Pancreas (tissue), 10 donors: ENCODE measurements around the gene POLA1. TPM values are rescaled to one million over a fixed set of nuclear protein-coding genes. Genes with fewer than 3 reads are reported as not detected.

ENCODE experiments used
- ATAC-seq, 4 donors: fragments of 200-7000 bp; cut with Tn5 transposase; one replicate each; pipeline versions ENCODE4 v1.8.0 to v1.9.1; 2020; ENCODE audit warnings: mild to moderate bottlenecking in 4 of 4, moderate library complexity in 4 of 4
- DNase-seq, 6 donors: peaks; one replicate each; pipeline ENCODE4 v3.0.0-alpha.2; 2020
- FAIRE-seq: peaks from 2 replicates; lab custom pipeline; 2012; peaks lifted over from hg19 to GRCh38; lab: Jason Lieb, UNC
- H3K27ac ChIP-seq, 4 donors: fragments of 200-600 bp; sonication (generic); 1 replicate in 3 of 4; 2 replicates in 1 of 4; pipeline versions ENCODE4 v1.5.0 to v1.8.0; 2020
- H3K27me3 ChIP-seq, 4 donors: fragments of 200-600 bp; one replicate each; pipeline ENCODE4 v1.8.0; 2021
- H3K36me3 ChIP-seq, 3 donors: fragments of 200-600 bp; sonication (generic) in 1 of 3; one replicate each; pipeline versions ENCODE4 v1.5.0 to v1.8.0; 2020 to 2021
- H3K4me1 ChIP-seq, 3 donors: fragments of 200-600 bp; one replicate each; pipeline ENCODE4 v1.8.0; 2021
- H3K4me3 ChIP-seq, 4 donors: fragments of 200-600 bp; sonication (generic) in 2 of 4; one replicate each; pipeline versions ENCODE4 v1.5.0 to v1.8.0; 2020 to 2021
- H3K9me3 ChIP-seq, 4 donors: fragments of 200-600 bp; one replicate each; pipeline ENCODE4 v1.8.0; 2021
- WGBS, 2 donors: extraction: QIAGEN DNeasy Blood & Tissue Kit; methylation state at CpG; one replicate each; pipeline ENCODE4 v1.1.7; 2013; 5-methylcytosine and 5-hydroxymethylcytosine counted together
- intact Hi-C, 3 donors: fragments of 100-400 bp; cut with DNase I; formaldehyde crosslinking; loops; one replicate each; pipeline versions ENCODE4 v1.11.1 to v1.14.2; 2022
- polyA plus RNA-seq, 2 donors: library from polyadenylated mRNA; stranded (reverse); fragments of 200-250 nt; gene quantifications; one replicate each; pipeline ENCODE4 v1.2.3, GENCODE V29; 2013
- total RNA-seq, 6 donors: library from RNA; stranded (reverse); fragmentation: NEBNext Ultra II Directional in 4 of 6; extraction: Animal tissue kit (Norgen Biotek cat#: 25700) in 4 of 6; gene quantifications; one replicate each; pipeline versions ENCODE4 v1.2.1 to v1.2.4, GENCODE V29; 2021 to 2023
- TF ChIP-seq, protein P1 (sequence below), 4 donors: fragments of 200-600 bp; sonication (generic) in 3 of 4; IDR thresholded peaks; one replicate each; pipeline versions ENCODE4 v1.5.0 to v1.8.0; 2021; ENCODE audit warnings: antibody characterized with exemption in 4 of 4
- donor health status: healthy with polysubstance abuse.
- donor health status: DM: no; HTN: no; CAD: no; lungs with moderate emphysema.
- donor health status: DM: no; HTN: no; CAD: no.
- donor health status: control.
- donor health status: control.
- donor health status: Bipolar disorder and iron deficiency.
- donor health status: DM: yes; HTN: yes; CAD: no.
- donor health status: DM: no; HTN: no; CAD: no.
- donor health status: DM: no; HTN: no; CAD: no.
- donor health status: DM: yes; HTN: yes; CAD: no.

Gene POLA1
- total and polyA plus RNA-seq, 8 donors: 1.4 to 6.1 (median 4.4) TPM

GRCh38 chrX:25009407-25009806 is 315.7 kb downstream of the POLA1 start:
- DNase-seq (no peak), FAIRE-seq (no peak), ATAC-seq (peak in 2 of 4 donors; percentile 39 to 50)
- TF ChIP-seq, protein P1, sequence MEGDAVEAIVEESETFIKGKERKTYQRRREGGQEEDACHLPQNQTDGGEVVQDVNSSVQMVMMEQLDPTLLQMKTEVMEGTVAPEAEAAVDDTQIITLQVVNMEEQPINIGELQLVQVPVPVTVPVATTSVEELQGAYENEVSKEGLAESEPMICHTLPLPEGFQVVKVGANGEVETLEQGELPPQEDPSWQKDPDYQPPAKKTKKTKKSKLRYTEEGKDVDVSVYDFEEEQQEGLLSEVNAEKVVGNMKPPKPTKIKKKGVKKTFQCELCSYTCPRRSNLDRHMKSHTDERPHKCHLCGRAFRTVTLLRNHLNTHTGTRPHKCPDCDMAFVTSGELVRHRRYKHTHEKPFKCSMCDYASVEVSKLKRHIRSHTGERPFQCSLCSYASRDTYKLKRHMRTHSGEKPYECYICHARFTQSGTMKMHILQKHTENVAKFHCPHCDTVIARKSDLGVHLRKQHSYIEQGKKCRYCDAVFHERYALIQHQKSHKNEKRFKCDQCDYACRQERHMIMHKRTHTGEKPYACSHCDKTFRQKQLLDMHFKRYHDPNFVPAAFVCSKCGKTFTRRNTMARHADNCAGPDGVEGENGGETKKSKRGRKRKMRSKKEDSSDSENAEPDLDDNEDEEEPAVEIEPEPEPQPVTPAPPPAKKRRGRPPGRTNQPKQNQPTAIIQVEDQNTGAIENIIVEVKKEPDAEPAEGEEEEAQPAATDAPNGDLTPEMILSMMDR (IDR thresholded peaks at IDR 0.05): no peak
- Histone ChIP-seq H3K27me3 (peaks cover 0 to 76% (median 10%) of the 10 kb centered on the region in 4 donors), H3K27ac (no peak overlapping the region), H3K4me3 (no peak overlapping the region), H3K4me1 (peaks cover 0 to 5% (median 2%) of the 10 kb centered on the region in 3 donors), H3K9me3 (no peaks in the 10 kb centered on the region), H3K36me3 (no peaks in the 10 kb centered on the region)
- intact Hi-C loops: no loop called here
- 33 to 41% methylated on average over 7 of the region's 7 CpGs for WGBS, 2 donors

- TF ChIP-seq, protein P1 (IDR thresholded peaks at IDR 0.05): no peak
- 12 to 24% methylated on average over 33 of the region's 33 CpGs for WGBS, 2 donors
- H3K9me3 ChIP-seq: no peaks in the 10 kb centered on the region
- DNase-seq (no peak), ATAC-seq (no peak), FAIRE-seq (no peak)
- no peaks in the 10 kb centered on the region for H3K4me1 ChIP-seq
- intact Hi-C loops: no loop called here
- H3K27ac ChIP-seq: no peak overlapping the region
- H3K27me3 ChIP-seq: peaks cover 0 to 76% (median 9%) of the 10 kb centered on the region in 4 donors
- H3K36me3 ChIP-seq: no peaks in the 10 kb centered on the region
- no peak overlapping the region for H3K4me3 ChIP-seq
Observed at GRCh38 chrX:25010784-25011588, 317.3 kb downstream of the POLA1 start.

DNA sequence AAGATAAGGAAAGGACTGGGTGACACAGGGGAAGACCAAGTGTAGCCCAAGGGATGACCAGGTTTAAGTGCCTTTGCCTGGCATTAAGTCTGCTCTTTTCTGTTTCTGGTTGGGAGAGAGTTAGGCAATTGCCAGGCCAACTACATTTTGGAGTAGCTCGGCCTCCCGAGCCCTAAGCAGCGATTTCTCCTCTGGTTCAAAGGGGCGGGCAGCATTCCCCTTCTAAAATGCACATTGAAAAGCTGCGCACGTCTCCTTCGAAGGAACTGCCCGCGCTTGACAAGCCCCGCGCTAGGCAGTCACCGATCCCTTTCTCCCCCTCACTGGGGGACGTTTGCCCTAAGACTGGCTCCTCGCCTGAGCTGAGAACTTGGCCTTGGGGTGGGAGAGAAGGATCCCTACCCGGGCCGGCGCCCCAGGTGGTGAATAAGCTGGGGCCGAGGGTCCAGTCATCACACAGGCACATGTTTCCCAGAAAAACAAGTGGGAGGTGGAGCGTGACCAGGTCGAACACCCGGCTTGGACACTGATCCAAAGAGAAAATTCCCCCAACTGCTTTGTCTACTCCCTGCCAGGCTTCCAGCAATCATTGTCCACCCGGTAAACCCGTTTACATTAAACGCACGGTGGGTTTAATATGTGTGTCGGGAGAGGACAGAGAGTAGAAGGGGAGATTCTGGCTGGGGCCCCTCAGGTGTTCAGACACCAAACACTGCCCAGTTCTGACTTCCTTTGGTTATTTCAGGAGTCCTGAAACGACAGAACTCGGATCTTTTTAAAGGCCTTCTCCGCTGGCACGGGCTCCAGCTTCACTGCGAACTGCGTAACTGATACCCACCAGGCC is 318.1 kb downstream of the POLA1 start:
- Histone ChIP-seq H3K27me3 (peaks cover 0 to 74% (median 9%) of the 10 kb centered on the region in 4 donors), H3K27ac (no peak overlapping the region), H3K4me3 (no peak overlapping the region), H3K36me3 (no peaks in the 10 kb centered on the region), H3K4me1 (no peaks in the 10 kb centered on the region), H3K9me3 (no peaks in the 10 kb centered on the region)
- no peak for FAIRE-seq
- intact Hi-C loops: no loop called here
- 13 to 18% methylated on average over 32 of the region's 32 CpGs for WGBS, 2 donors
- no peak for DNase-seq
- TF ChIP-seq, protein P1 (IDR thresholded peaks at IDR 0.05): no peak
- ATAC-seq: no peak

DNA sequence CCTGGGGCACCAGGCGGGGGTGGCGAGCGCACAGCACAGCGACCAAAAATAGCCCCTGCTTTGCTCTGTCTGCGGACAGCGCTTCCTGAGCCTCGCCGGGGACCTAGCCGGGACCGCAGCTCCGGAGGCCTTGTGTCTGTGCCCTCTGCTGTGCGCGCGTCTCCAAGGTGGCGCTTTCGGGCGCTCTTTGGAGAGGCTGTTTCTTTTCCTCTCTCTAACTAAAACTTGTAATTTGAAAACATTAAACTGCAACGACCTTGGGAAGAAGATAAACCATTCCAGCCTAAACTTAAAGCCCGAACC is 318.7 kb downstream of the POLA1 start:
- H3K4me3 ChIP-seq: peak overlapping the region in 1 of 4 donors; percentile 38

More for the DNA sequence above, 318.7 kb downstream of the POLA1 start:
- H3K9me3 ChIP-seq: no peaks in the 10 kb centered on the region
- H3K4me1 ChIP-seq: no peaks in the 10 kb centered on the region
- TF ChIP-seq, protein P1 (IDR thresholded peaks at IDR 0.05): no peak
- FAIRE-seq (no peak), DNase-seq (no peak), ATAC-seq (peak in 1 of 4 donors; percentile 21)
- no peak overlapping the region for H3K27ac ChIP-seq
- intact Hi-C loops: no loop called here
- H3K36me3 ChIP-seq: no peaks in the 10 kb centered on the region
- peaks cover 0 to 78% (median 8%) of the 10 kb centered on the region in 4 donors for H3K27me3 ChIP-seq
- 7 to 30% methylated on average over 19 of the region's 19 CpGs for WGBS, 2 donors
